Right cardiac atrium (tissue), 5 donors: ENCODE measurements around the gene ADAMTSL1. TPM values are rescaled to one million over a fixed set of nuclear protein-coding genes. Genes with fewer than 3 reads are reported as not detected.

ENCODE experiments used
- ATAC-seq, 2 donors: fragments of 200-7000 bp; cut with Tn5 transposase; one replicate each; pipeline versions ENCODE4 v1.8.0 to v1.9.1; 2020; ENCODE audit warnings: moderate library complexity in 2 of 2, mild to moderate bottlenecking in 1 of 2
- DNase-seq, 3 donors: peaks; one replicate each; pipeline ENCODE4 v3.0.0-alpha.2; 2020
- H3K27ac ChIP-seq: one replicate; pipeline ENCODE4 v1.5.1; 2013; ENCODE audit warnings: mild to moderate bottlenecking, low read length, control low read depth, moderate library complexity
- H3K27me3 ChIP-seq: one replicate; pipeline ENCODE4 v1.6.1; 2013; ENCODE audit not compliant: control insufficient read depth, insufficient read depth
- H3K4me1 ChIP-seq: one replicate; pipeline ENCODE4 v1.6.1; 2013; ENCODE audit warnings: low read length; ENCODE audit not compliant: control insufficient read depth, insufficient read depth
- H3K4me3 ChIP-seq: one replicate; pipeline ENCODE4 v1.5.1; 2013; ENCODE audit warnings: low read length, control low read depth
- H3K9me3 ChIP-seq: one replicate; pipeline ENCODE4 v1.6.1; 2013; ENCODE audit warnings: low read length; ENCODE audit not compliant: control insufficient read depth
- WGBS: extraction: QIAGEN DNeasy Blood & Tissue Kit; methylation state at CpG from one replicate; pipeline ENCODE4 v1.1.7; 2013; 5-methylcytosine and 5-hydroxymethylcytosine counted together
- intact Hi-C, 4 donors: fragments of 100-400 bp; cut with DNase I; formaldehyde crosslinking; loops; one replicate each; pipeline versions ENCODE4 v1.11.0 to v1.14.0; 2022 to 2023
- polyA plus RNA-seq: library from polyadenylated mRNA; stranded (reverse); fragments of 200-250 nt; gene quantifications from one replicate; pipeline ENCODE4 v1.2.3, GENCODE V29; 2013
- total RNA-seq, 4 donors: library from RNA; stranded (reverse); fragmentation: NEBNext Ultra II Directional; extraction: Animal tissue kit (Norgen Biotek cat#: 25700); gene quantifications; one replicate each; pipeline ENCODE4 v1.2.1, GENCODE V29; 2021
- donor health status: healthy with polysubstance abuse.
- donor health status: DM: no; HTN: yes; CAD: no.
- donor health status: DM: no; HTN: no; CAD: no.
- donor health status: DM: no; HTN: yes; CAD: no; lungs with severe emphysema.
- donor health status: DM: yes; HTN: yes; CAD: no.

Gene ADAMTSL1
- total and polyA plus RNA-seq, 5 donors = 1.2 to 5.0 (median 3.0) TPM

DNA sequence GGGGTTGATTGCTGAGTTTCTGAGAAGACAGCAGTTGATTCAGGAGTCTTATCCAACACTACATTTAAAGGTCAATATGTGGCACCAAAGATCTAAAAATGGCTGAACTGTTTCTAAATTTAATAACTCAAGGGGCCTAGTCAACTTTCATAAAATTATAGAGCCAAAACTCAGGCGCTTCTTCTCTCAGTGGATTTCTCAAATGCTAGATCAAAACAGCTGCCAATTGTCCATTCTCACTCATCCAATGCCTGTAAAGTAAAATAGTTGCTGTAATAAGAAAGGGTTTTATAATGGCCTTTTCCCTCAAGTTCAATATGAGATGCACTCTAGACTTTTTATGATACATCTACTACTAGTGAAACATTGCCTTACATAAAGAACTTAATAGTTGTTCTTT lies 26.5 kb downstream of the ADAMTSL1 start:
- WGBS = 83% methylated on average over 1 of the region's 1 CpG
- ATAC-seq (no peak), DNase-seq (no peak)
- Histone ChIP-seq H3K9me3 (no peaks in the 10 kb centered on the region), H3K27me3 (no peaks in the 10 kb centered on the region), H3K27ac (no peak overlapping the region), H3K4me1 (no peaks in the 10 kb centered on the region), H3K4me3 (no peak overlapping the region)
- intact Hi-C loops = no loop called here

DNA sequence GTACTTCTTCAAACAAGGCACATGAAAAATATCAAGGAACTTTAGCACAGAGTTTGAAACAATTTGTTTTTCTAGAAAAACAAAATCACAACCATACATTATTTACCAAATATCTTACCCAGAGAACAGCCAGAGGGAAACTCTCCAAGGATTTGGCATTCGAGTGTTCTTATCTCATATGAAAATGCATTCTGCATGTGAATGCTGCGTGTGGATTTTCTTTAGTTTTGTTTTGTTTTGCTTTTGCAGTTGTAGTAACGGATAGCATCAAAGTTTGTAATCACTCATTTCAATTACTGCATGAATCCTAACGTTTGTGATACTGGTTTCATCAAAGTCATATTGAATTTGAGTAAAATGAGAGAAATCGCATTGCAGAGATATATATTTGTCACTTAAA lies 28.0 kb downstream of the ADAMTSL1 start:
- intact Hi-C loops = no loop called here
- H3K4me3 ChIP-seq = no peak overlapping the region
- H3K27me3 ChIP-seq = no peaks in the 10 kb centered on the region
- ATAC-seq (no peak), DNase-seq (no peak)
- no peaks in the 10 kb centered on the region for H3K9me3 ChIP-seq
- H3K27ac ChIP-seq = no peak overlapping the region
- 35% methylated on average over 5 of the region's 5 CpGs for WGBS
- no peaks in the 10 kb centered on the region for H3K4me1 ChIP-seq

DNA sequence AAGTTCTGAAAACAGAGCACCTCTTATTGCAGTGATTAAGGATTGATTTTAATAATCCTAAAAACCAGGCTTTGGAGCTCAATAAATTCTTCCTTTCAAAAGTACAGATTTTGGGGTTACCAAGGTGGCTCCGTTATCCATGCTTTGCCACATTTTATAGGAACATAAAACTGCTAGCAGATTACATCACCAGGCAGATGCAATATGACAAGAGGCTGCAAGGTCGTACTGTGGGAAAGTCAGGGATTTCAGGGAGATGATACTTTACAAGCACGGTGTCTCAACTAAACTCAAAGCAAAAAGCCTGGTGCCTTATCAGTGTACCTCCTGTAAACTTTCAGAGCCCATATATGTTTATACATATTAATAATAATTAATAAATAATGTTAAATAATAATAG lies 28.6 kb downstream of the ADAMTSL1 start:
- Histone ChIP-seq H3K27ac (no peak overlapping the region), H3K27me3 (no peaks in the 10 kb centered on the region), H3K9me3 (no peaks in the 10 kb centered on the region), H3K4me3 (no peak overlapping the region), H3K4me1 (no peaks in the 10 kb centered on the region)
- no peak for DNase-seq
- intact Hi-C loops = no loop called here
- WGBS = 75% methylated on average over 3 of the region's 3 CpGs
- ATAC-seq = no peak

DNA sequence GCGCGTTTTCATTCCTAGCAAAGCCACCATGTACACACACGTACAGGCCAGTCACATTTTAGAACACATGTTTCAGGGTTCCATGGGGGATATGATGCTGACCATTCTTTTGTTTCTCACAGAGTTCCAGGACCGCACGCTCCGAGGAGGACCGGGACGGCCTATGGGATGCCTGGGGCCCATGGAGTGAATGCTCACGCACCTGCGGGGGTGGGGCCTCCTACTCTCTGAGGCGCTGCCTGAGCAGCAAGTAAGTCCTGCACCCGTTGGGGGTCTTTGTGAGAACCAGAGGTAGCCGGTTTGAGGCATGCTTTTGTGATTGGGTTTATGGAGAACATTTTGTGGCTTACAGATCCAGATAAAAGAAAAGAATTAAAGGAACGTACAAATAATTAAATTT lies 30.8 kb downstream of the ADAMTSL1 start:
- Histone ChIP-seq H3K9me3 (no peaks in the 10 kb centered on the region), H3K27me3 (no peaks in the 10 kb centered on the region), H3K27ac (no peak overlapping the region), H3K4me3 (no peak overlapping the region), H3K4me1 (no peaks in the 10 kb centered on the region)
- intact Hi-C loops = no loop called here
- WGBS = 90% methylated on average over 14 of the region's 14 CpGs
- ATAC-seq (no peak), DNase-seq (no peak)

DNA sequence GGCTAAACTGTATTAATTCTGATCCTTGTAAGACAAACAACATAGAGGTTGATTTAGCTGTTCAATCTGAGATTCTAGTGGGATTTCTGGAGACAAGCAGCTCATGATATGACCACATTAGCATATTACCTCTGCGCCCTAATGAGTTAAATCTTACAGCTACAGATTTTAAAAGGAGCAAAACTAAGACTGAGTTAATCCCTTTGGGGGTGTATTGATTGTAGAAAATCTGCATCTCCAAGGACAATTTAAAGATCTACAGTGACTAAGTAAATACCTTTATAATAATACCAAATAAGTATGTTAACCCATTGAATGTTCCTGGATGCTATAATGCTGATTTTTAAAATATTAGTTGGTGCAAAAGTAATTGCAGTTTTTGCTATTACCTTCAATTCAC lies 33.2 kb downstream of the ADAMTSL1 start:
- DNase-seq (no peak), ATAC-seq (no peak)
- Histone ChIP-seq H3K4me1 (no peaks in the 10 kb centered on the region), H3K4me3 (no peak overlapping the region), H3K27ac (no peak overlapping the region), H3K9me3 (no peaks in the 10 kb centered on the region), H3K27me3 (no peaks in the 10 kb centered on the region)
- WGBS = 97% methylated on average over 1 of the region's 1 CpG
- intact Hi-C loops = no loop called here

DNA sequence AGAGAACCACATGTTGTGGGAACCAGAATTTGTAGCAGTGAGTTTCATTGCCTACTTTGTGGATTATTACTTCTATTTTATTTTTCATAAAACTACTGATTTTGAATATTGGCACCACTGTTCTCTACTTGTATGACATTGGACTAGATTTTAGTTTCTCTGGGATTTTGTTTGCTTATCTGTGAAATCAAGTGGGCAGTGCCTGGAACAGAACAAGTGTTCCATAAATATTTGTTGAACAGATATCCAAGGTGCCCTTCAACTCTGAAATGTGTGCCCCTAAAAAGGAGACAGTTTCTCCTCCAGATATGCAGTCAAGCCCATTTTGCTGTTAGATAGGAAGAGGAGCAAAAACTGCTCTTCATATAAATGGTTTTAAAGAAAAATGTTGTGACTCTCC lies 42.6 kb downstream of the ADAMTSL1 start:
- Histone ChIP-seq H3K27ac (no peak overlapping the region), H3K4me3 (no peak overlapping the region), H3K27me3 (no peaks in the 10 kb centered on the region), H3K4me1 (no peaks in the 10 kb centered on the region), H3K9me3 (no peaks in the 10 kb centered on the region)
- ATAC-seq = no peak
- intact Hi-C loops = no loop called here
- DNase-seq = no peak

DNA sequence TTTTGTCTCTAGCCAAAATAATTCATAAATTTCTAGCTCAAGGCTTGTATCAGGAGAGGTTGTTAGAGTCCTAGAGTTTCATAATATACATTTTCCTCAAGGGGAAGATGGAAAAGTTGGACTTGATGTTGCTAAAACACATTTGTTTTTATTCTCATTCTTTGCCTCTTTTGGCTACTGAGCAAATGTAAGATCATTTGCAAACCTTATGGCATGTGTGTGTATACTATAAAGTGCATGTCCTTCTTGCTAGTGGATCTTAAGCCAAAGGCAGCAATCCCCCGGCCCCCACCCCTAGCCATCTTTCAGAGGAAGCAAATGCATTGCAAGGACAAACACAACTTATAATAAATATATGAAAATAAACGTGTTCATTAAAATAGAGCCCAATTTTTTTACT lies 43.0 kb downstream of the ADAMTSL1 start:
- DNase-seq (no peak), ATAC-seq (no peak)
- no peaks in the 10 kb centered on the region for H3K4me1 ChIP-seq
- WGBS = 70% methylated on average over 2 of the region's 2 CpGs
- H3K9me3 ChIP-seq = no peaks in the 10 kb centered on the region
- no peaks in the 10 kb centered on the region for H3K27me3 ChIP-seq
- H3K27ac ChIP-seq = no peak overlapping the region
- intact Hi-C loops = no loop called here
- no peak overlapping the region for H3K4me3 ChIP-seq

DNA sequence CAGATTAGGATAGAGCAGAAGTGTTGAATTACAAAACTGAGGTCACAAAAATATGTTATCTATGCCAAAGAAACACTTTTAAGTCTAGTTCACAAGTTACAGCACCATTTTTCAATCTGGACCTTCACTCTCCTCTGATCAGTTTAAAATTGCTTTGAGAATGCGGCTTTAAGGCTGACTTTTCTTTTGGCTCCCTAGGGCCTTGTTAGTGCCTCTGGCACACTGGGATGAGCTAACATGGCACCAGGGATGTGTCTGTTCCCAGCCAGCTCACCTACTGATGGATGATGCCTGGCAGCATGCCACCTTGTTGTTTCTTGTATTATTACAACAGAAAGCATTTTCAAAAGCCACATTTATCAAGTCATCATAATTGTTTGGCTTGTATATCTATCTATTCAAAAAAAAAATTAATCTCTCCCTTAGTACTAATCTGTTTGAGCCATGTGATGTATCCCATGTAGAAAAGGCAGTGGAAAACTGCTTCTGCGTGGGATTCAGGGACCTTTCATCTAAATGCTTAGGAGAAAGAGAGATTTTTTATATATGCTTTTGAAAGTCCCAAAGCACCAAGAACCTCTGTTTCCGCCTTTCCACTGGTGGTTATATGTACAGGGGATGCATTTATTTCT lies 46.6 kb downstream of the ADAMTSL1 start:
- no peaks in the 10 kb centered on the region for H3K9me3 ChIP-seq
- no peak overlapping the region for H3K27ac ChIP-seq
- H3K4me3 ChIP-seq = no peak overlapping the region
- DNase-seq (no peak), ATAC-seq (no peak)
- no peaks in the 10 kb centered on the region for H3K27me3 ChIP-seq
- intact Hi-C loops = no loop called here
- H3K4me1 ChIP-seq = no peaks in the 10 kb centered on the region
- 79% methylated on average over 3 of the region's 3 CpGs for WGBS

DNA sequence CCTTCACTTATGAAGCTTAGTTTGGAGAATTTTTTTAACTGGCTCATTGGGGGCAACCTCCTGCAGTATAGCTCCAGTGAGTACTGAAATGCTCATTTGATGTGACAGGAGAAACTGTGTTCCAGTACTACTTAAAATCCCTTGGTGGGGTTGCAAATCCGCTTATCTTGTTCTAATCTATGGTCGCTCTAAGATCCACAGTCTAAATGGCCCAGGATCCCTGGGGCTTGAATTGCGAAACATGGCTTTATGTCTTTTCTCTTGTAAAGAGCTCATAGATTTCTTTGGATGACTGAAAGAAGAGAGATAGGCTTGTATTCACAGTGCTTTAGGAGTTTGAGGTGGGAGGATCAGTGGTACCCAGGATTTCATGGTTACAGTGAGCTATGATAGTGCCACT lies 52.7 kb downstream of the ADAMTSL1 start:
- H3K4me1 ChIP-seq = no peaks in the 10 kb centered on the region
- intact Hi-C loops = no loop called here
- ATAC-seq (no peak), DNase-seq (no peak)
- no peaks in the 10 kb centered on the region for H3K27me3 ChIP-seq
- WGBS = 90% methylated on average over 3 of the region's 3 CpGs
- H3K4me3 ChIP-seq = no peak overlapping the region
- no peaks in the 10 kb centered on the region for H3K9me3 ChIP-seq
- H3K27ac ChIP-seq = no peak overlapping the region

DNA sequence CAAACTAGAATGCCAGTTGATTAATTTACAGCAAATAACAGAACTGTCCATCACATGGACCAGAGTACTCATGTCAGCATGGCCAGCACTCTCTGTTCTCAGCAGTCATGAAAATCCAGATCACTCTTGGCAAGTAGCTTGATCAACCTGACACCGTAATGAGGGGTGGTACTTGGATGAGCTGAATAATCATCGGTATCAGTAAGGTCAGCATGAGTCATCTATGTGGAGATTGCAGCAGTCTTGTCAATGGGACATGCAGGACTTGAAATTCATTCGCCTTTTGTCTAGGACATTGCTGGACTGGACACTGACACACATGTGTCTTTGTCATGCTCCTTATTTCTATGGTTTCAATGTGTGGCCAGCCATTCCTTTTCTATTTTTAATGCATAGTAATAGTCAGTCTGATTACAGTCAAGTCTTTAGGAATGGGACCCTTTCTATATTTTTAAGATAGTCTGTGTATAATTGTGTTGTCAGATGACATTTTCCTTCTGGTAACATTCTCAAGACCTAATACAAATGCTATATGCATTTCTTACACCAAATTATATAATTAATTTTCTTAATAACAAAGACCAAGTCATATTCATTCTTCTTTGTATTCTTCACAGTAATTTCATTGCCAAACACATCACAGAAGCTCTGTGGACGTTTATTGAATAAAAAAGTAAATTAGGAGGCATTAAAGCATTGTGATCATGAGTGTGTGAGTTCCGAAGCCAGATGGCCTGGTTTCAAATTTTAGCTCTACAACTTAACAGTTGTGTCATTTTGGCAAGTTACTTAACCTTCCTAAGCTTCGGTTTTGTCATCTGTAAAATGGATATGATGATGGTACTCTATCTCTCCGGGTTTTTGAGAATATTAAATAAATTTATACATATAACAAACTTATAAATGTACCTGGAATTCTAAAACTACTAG lies 57.4 kb downstream of the ADAMTSL1 start:
- DNase-seq (no peak), ATAC-seq (no peak)
- Histone ChIP-seq H3K4me1 (no peaks in the 10 kb centered on the region), H3K9me3 (peaks cover 2% of the 10 kb centered on the region), H3K27me3 (no peaks in the 10 kb centered on the region), H3K27ac (no peak overlapping the region), H3K4me3 (no peak overlapping the region)
- intact Hi-C loops = no loop called here
- WGBS = 67% methylated on average over 7 of the region's 7 CpGs

DNA sequence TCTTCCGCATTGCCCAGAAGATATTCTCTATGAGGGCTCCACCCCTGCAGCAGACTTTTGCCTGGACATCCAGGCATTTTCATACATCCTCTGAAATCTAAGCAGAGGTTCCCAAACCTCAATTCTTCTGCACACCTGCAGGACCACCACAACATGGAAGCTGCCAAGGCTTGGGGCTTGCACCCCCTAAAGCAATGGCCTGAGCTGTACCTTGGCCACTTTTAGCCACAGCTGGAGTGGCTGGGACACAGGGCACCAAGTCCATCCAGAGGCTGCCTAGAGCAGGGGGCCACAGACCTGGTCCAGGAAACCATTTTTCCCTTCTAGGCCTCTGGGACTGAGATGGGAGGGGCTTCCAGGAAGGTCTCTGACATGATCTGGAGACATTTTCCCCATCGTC lies 60.7 kb downstream of the ADAMTSL1 start:
- WGBS = 95% methylated on average over 2 of the region's 2 CpGs
- H3K27me3 ChIP-seq = no peaks in the 10 kb centered on the region
- ATAC-seq (no peak), DNase-seq (peak in 1 of 3 donors; percentile 14)
- intact Hi-C loops = no loop called here
- H3K9me3 ChIP-seq = peaks cover 2% of the 10 kb centered on the region
- H3K4me1 ChIP-seq = no peaks in the 10 kb centered on the region
- no peak overlapping the region for H3K27ac ChIP-seq
- no peak overlapping the region for H3K4me3 ChIP-seq
